Measurements from ENCODE around the gene SAMHD1.
"Not testable (repeated sequence)": the region's sequence is repeated elsewhere in the genome, so short reads cannot be mapped to it uniquely, and the experiment has no call there.

Gene SAMHD1

DNA sequence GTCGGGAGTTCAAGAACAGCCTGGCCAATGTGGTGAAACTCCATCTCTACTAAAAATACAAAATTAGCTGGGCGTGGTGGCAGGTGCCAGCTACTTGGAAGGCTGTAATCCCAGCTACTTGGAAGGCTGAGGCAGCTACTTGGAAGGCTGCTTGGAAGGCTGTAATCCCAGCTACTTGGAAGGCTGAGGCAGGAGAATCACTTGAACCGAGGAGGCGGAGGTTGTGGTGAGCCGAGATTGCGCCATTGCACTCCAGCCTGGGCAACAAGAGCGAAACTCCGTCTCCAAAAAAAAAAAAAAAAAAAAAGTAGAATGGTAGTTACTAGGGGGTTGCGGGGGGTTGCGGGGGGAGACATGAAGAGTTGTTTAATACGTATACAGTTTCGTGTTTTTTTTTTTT lies 19.4 kb downstream of the SAMHD1 start:
- H3K4me1 ChIP-seq (ENCODE audit: control insufficient read depth, insufficient read depth, low read length, poor library complexity, severe bottlenecking); H3K9me3 ChIP-seq (ENCODE audit: control insufficient read depth, low read length); H3K27ac ChIP-seq (ENCODE audit: low read depth, low read length, severe bottlenecking); H3K36me3 ChIP-seq (ENCODE audit: control insufficient read depth, insufficient read depth, low read length); H3K4me3 ChIP-seq (ENCODE audit: extremely low read depth, insufficient read depth, low read length, poor library complexity, severe bottlenecking): not testable (repeated sequence)
- 95 to 100% methylated on average over 2 to 9 of the region's 12 CpGs for WGBS, 2 experiments (ENCODE audit: insufficient coverage in 2 of 2)

DNA sequence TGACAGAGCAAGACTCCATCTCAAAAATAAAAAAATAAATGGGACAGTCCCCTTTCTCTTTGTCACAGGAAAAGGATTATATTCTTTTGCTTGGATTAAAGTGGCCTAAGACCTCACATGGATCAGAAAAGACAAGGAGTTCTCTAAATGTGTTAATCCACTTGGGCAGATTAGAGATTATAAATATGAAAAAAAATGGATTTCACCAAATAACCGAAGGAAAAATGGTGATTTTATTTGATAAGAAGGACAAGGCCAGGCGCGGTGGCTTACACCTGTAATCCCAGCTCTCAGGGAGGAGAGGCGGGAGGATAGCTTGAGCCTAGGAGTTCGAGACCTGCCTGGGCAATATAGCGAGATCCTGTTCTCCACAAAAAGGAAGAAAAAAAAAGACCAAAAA lies 21.8 kb downstream of the SAMHD1 start:
- 100% methylated on average over 2 to 3 of the region's 6 CpGs for WGBS, 2 experiments (ENCODE audit: insufficient coverage in 2 of 2)

DNA sequence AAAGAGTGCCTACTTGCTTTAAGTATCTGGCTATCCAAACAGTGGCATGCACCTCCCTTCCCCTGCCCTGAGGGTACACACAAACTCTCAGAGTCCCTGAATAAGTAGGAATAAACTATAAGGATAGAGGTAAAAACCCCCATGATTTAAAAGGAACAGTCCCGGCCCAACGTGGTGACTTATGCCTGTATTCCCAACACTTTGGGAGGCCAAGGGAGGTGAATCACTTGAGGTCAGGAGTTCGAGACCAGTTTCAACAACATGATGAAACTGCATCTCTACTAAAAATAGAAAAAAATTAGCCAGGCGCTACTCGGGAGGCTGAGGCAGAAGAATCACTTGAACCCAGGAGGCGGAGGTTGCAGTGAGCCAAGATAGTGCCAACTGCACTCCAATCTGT lies 22.2 kb downstream of the SAMHD1 start:
- no peaks in the 10 kb centered on the region for H3K36me3 ChIP-seq (ENCODE audit: control insufficient read depth, insufficient read depth, low read length)
- H3K4me3 ChIP-seq (ENCODE audit: extremely low read depth, insufficient read depth, low read length, poor library complexity, severe bottlenecking): no peak overlapping the region
- no peaks in the 10 kb centered on the region for H3K4me1 ChIP-seq (ENCODE audit: control insufficient read depth, insufficient read depth, low read length, poor library complexity, severe bottlenecking)
- no peak overlapping the region for H3K27ac ChIP-seq (ENCODE audit: low read depth, low read length, severe bottlenecking)
- 94 to 97% methylated on average over 3 of the region's 6 CpGs for WGBS, 2 experiments (ENCODE audit: insufficient coverage in 2 of 2)
- no peaks in the 10 kb centered on the region for H3K9me3 ChIP-seq (ENCODE audit: control insufficient read depth, low read length)

More for the DNA sequence above, 21.8 kb downstream of the SAMHD1 start:
- no peaks in the 10 kb centered on the region for H3K4me1 ChIP-seq (ENCODE audit: control insufficient read depth, insufficient read depth, low read length, poor library complexity, severe bottlenecking)
- no peaks in the 10 kb centered on the region for H3K36me3 ChIP-seq (ENCODE audit: control insufficient read depth, insufficient read depth, low read length)
- no peaks in the 10 kb centered on the region for H3K9me3 ChIP-seq (ENCODE audit: control insufficient read depth, low read length)
- no peak overlapping the region for H3K27ac ChIP-seq (ENCODE audit: low read depth, low read length, severe bottlenecking)
- no peak overlapping the region for H3K4me3 ChIP-seq (ENCODE audit: extremely low read depth, insufficient read depth, low read length, poor library complexity, severe bottlenecking)

DNA sequence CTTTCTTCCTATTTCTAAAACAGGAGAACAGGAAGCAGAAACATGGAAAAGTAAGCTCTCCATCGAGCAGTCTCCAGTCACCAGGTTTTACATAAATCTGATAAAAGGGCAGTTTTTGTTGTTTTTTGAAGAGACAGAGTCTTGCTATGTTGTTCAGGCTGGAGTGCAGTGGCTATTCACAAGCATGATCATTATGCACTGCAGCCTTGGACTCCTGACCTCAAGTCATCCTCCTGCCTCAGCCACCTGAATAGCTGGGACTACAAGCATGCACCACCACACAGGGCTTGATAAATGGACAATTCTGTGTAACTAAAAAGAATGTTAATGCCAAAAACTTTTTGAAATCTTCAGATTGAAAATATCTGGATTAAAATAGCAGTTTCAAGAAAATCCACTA lies 23.8 kb downstream of the SAMHD1 start:
- H3K9me3 ChIP-seq (ENCODE audit: control insufficient read depth, low read length): no peaks in the 10 kb centered on the region
- H3K27ac ChIP-seq (ENCODE audit: low read depth, low read length, severe bottlenecking): no peak overlapping the region
- no peaks in the 10 kb centered on the region for H3K36me3 ChIP-seq (ENCODE audit: control insufficient read depth, insufficient read depth, low read length)
- H3K4me3 ChIP-seq (ENCODE audit: extremely low read depth, insufficient read depth, low read length, poor library complexity, severe bottlenecking): no peak overlapping the region
- 100% methylated on average over 1 of the region's 1 CpG; no CpG with 5 or more reads in 1 of the 2 experiments for WGBS, 2 experiments (ENCODE audit: insufficient coverage in 2 of 2)
- H3K4me1 ChIP-seq (ENCODE audit: control insufficient read depth, insufficient read depth, low read length, poor library complexity, severe bottlenecking): no peaks in the 10 kb centered on the region

DNA sequence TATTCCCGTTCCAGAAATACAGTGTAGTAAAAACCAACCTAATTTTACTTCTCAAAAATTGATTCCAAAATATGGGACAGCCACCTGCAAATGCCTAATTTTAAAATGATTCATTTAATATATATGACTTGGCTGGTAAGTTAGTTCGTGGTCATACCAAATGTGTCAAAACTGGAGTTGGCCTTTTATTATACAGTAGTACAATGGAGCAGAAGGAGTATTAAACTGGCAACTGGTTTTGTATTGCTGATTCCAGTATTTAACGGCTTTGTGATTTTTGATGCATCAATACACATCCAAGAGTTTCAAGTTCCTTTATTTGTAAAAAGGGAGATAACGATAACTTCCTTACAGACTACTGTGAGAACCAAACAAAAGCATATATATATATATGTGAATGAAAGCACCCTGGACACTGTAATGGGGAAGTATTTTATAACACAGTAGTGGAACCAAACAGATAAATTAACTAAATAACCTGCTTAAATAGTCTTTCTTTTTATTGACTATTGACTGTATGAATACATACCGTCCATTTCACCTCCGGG lies 24.8 kb downstream of the SAMHD1 start:
- Histone ChIP-seq H3K9me3 (ENCODE audit: control insufficient read depth, low read length) (no peaks in the 10 kb centered on the region), H3K27ac (ENCODE audit: low read depth, low read length, severe bottlenecking) (no peak overlapping the region), H3K4me1 (ENCODE audit: control insufficient read depth, insufficient read depth, low read length, poor library complexity, severe bottlenecking) (no peaks in the 10 kb centered on the region), H3K36me3 (ENCODE audit: control insufficient read depth, insufficient read depth, low read length) (no peaks in the 10 kb centered on the region), H3K4me3 (ENCODE audit: extremely low read depth, insufficient read depth, low read length, poor library complexity, severe bottlenecking) (no peak overlapping the region)
- no CpG with 5 or more reads among the region's 6 CpGs for WGBS, 2 experiments (ENCODE audit: insufficient coverage in 2 of 2)

DNA sequence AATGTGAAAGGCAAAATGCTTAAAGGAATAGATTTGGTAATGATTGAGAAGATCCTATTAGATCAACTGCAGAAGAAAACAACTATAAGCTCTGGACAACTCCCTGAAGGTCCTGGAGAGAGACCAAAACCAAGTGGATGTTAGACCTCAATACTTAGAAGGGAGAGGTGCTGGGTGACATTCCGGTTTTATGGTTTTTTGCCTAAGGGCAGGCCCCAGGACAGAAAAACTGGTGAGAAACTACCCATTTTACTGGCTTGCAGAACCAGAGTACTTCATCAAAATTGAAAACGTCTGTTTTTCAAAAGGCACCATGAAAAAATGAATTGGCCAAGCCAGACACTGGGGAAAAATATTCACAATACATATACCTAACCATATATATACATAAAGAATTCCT lies 26.3 kb downstream of the SAMHD1 start:
- H3K9me3 ChIP-seq (ENCODE audit: control insufficient read depth, low read length): no peaks in the 10 kb centered on the region
- H3K27ac ChIP-seq (ENCODE audit: low read depth, low read length, severe bottlenecking): no peak overlapping the region
- no peak overlapping the region for H3K4me3 ChIP-seq (ENCODE audit: extremely low read depth, insufficient read depth, low read length, poor library complexity, severe bottlenecking)
- WGBS, 2 experiments (ENCODE audit: insufficient coverage in 2 of 2): 78 to 93% methylated on average over 2 of the region's 2 CpGs
- no peaks in the 10 kb centered on the region for H3K4me1 ChIP-seq (ENCODE audit: control insufficient read depth, insufficient read depth, low read length, poor library complexity, severe bottlenecking)
- no peaks in the 10 kb centered on the region for H3K36me3 ChIP-seq (ENCODE audit: control insufficient read depth, insufficient read depth, low read length)

DNA sequence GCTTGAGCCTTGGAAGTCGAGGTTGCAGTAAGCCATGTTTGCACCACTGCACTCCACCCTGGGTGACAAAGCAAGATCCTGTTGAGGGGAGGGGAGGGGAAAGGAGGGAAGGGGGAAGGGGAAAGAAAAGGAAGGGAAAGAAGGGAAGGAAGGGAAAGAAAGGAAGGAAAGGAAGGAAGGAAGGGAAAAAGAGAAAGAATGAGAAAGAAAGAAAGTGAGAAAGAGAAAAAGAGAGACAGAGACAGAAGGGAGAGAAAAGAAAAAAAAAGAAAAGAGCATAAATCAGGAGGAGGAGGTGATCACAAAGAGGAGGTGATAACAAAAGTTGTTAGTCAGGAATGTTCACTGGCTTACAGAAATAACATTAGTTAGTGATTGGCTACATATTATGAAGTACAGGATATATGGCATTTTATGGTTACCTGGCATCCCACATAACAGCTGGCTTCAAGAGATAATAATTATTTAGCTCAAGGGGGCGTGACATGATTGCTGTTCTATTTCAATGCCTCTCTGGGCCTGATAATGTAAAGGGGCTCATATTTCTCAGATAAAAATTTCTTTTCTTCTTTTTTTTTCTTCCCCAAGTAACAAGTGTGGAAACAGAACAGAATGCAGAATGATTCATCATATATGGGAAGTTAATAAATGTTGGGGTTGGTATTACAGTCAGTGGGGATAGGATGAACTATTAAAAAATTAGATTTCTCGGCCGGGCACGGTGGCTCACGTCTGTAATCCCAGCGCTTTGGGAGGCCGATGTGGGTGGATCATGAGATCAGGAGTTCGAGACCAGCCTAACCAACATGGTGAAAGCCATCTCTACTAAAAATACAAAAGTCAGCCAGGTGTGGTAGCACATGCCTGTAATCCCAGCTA lies 27.1 kb downstream of the SAMHD1 start:
- H3K4me3 ChIP-seq (ENCODE audit: extremely low read depth, insufficient read depth, low read length, poor library complexity, severe bottlenecking): no peak overlapping the region
- H3K27ac ChIP-seq (ENCODE audit: low read depth, low read length, severe bottlenecking): no peak overlapping the region
- no peaks in the 10 kb centered on the region for H3K36me3 ChIP-seq (ENCODE audit: control insufficient read depth, insufficient read depth, low read length)
- 85 to 93% methylated on average over 8 of the region's 9 CpGs for WGBS, 2 experiments (ENCODE audit: insufficient coverage in 2 of 2)
- no peaks in the 10 kb centered on the region for H3K4me1 ChIP-seq (ENCODE audit: control insufficient read depth, insufficient read depth, low read length, poor library complexity, severe bottlenecking)
- H3K9me3 ChIP-seq (ENCODE audit: control insufficient read depth, low read length): no peaks in the 10 kb centered on the region

DNA sequence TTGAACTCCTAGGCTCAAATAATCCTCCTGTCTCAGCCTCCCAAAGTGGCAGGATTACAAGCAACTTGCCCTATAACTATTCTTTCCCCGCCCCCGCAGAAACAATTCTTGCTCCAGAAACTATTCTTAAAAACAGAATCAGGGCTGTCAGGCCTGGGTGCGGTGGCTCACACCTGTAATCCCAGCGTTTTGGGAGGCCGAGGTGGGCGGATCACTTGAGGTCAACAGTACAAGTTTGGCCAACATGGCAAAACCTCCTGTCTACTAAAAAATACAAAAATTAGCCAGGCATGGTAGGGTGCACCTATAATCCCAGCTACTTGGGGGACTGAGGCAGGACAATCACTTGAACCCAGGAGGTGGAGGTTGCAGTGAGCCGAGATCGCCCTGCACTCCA lies 31.2 kb downstream of the SAMHD1 start:
- Histone ChIP-seq H3K4me1 (ENCODE audit: control insufficient read depth, insufficient read depth, low read length, poor library complexity, severe bottlenecking) (no peaks in the 10 kb centered on the region), H3K4me3 (ENCODE audit: extremely low read depth, insufficient read depth, low read length, poor library complexity, severe bottlenecking) (no peak overlapping the region), H3K9me3 (ENCODE audit: control insufficient read depth, low read length) (no peaks in the 10 kb centered on the region), H3K27ac (ENCODE audit: low read depth, low read length, severe bottlenecking) (no peak overlapping the region), H3K36me3 (ENCODE audit: control insufficient read depth, insufficient read depth, low read length) (no peaks in the 10 kb centered on the region)
- WGBS, 2 experiments (ENCODE audit: insufficient coverage in 2 of 2): 86 to 90% methylated on average over 5 of the region's 8 CpGs

DNA sequence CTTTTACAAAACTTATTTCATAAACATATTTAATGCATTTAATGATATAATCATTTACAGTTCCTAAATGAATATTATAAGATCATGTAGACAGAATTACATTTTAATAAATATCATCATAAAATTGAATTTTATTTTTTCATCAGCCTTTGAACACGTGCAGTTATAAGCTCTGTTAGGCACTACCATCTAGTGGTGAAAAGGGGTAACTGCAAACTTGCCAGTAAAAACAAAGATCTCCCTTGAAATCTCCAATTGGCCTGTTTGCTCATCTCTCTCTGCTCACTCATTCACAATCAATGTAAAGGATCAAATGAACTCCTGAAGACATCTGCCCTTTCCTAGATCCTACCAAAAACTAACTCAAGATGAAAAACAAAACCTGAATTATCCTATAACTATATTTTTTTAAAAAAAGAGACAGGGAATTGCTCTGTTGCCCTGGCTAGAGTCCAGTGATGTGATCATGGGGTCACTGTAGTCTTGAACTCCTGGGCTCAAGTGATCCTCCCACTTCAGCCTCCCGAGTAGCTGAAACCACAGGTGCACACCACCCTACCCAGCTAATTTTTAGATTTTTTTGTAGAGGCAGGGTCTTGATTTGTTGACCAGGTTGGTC lies 31.7 kb downstream of the SAMHD1 start:
- H3K27ac ChIP-seq (ENCODE audit: low read depth, low read length, severe bottlenecking): no peak overlapping the region
- no peaks in the 10 kb centered on the region for H3K36me3 ChIP-seq (ENCODE audit: control insufficient read depth, insufficient read depth, low read length)
- H3K4me1 ChIP-seq (ENCODE audit: control insufficient read depth, insufficient read depth, low read length, poor library complexity, severe bottlenecking): no peaks in the 10 kb centered on the region
- H3K9me3 ChIP-seq (ENCODE audit: control insufficient read depth, low read length): no peaks in the 10 kb centered on the region
- no peak overlapping the region for H3K4me3 ChIP-seq (ENCODE audit: extremely low read depth, insufficient read depth, low read length, poor library complexity, severe bottlenecking)
- WGBS, 2 experiments (ENCODE audit: insufficient coverage in 2 of 2): no CpG with 5 or more reads among the region's 2 CpGs

DNA sequence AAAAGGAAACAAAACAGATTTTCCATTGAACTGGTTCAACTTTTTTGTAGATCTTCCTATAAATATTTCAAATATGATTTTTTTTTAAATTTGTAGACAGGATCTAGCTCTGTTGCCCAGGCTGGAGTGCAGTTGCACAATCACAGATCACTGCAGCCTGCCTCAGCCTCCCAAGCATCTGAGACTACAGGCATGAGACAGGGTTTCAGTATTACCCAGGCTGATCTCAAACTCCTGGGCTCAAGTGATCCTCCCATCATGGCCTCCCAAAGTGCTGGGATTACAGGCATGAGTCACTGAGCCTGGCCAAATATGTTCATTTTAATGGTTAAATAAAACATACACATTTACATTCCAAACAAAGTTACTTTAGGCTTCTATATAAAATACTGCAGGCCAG lies 33.6 kb downstream of the SAMHD1 start:
- Histone ChIP-seq H3K4me3 (ENCODE audit: extremely low read depth, insufficient read depth, low read length, poor library complexity, severe bottlenecking) (no peak overlapping the region), H3K27ac (ENCODE audit: low read depth, low read length, severe bottlenecking) (no peak overlapping the region), H3K4me1 (ENCODE audit: control insufficient read depth, insufficient read depth, low read length, poor library complexity, severe bottlenecking) (no peaks in the 10 kb centered on the region), H3K9me3 (ENCODE audit: control insufficient read depth, low read length) (no peaks in the 10 kb centered on the region), H3K36me3 (ENCODE audit: control insufficient read depth, insufficient read depth, low read length) (no peaks in the 10 kb centered on the region)

DNA sequence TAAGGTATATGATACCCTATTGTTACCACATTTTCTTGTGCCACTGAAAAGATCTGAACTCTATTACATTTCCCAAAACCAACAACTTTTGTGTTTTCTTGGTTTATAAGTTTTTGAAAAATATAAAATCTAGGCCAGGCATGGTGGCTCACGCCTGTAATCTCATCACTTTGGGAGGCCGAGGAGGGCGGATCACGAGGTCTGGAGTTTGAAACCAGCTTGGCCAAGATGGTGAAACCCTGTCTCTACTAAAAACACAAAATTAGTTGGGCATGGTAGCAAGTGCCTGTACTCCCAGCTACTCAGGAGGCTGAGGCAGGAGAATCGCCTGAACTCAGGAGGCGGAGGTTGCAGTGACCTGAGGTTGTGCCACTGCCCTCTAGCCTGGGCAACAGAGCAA lies 34.3 kb downstream of the SAMHD1 start:
- WGBS, 2 experiments (ENCODE audit: insufficient coverage in 2 of 2): 95 to 96% methylated on average over 4 to 6 of the region's 6 CpGs
- no peaks in the 10 kb centered on the region for H3K4me1 ChIP-seq (ENCODE audit: control insufficient read depth, insufficient read depth, low read length, poor library complexity, severe bottlenecking)
- H3K27ac ChIP-seq (ENCODE audit: low read depth, low read length, severe bottlenecking): no peak overlapping the region
- no peaks in the 10 kb centered on the region for H3K9me3 ChIP-seq (ENCODE audit: control insufficient read depth, low read length)
- no peaks in the 10 kb centered on the region for H3K36me3 ChIP-seq (ENCODE audit: control insufficient read depth, insufficient read depth, low read length)
- H3K4me3 ChIP-seq (ENCODE audit: extremely low read depth, insufficient read depth, low read length, poor library complexity, severe bottlenecking): no peak overlapping the region
